Neural progenitor cell (in vitro differentiated cells): ENCODE results near the gene MED16. TPM values are rescaled to one million over a fixed set of nuclear protein-coding genes. Genes with fewer than 3 reads are reported as not detected.
"Not testable (repeated sequence)": the region's sequence is repeated elsewhere in the genome, so short reads cannot be mapped to it uniquely, and the experiment has no call there.

Source experiments
- DNase-seq: peaks from one replicate; pipeline ENCODE4 v3.0.0-alpha.2; 2016; ENCODE audit warnings: low spot score
- H2AFZ ChIP-seq: fragments of 200-600 bp; sonication (generic); replicated peaks from 2 replicates; pipeline ENCODE4 v1.6.1; 2016; ENCODE audit warnings: antibody characterized with exemption
- H3F3A ChIP-seq: fragments of 200-600 bp; sonication (generic); 2 replicates; pipeline ENCODE4 v1.6.1; 2016; ENCODE audit warnings: antibody characterized with exemption, low read depth
- H3K27ac ChIP-seq: fragments of 200-600 bp; sonication (generic); 2 replicates; pipeline ENCODE4 v1.5.1; 2016; ENCODE audit warnings: mild to moderate bottlenecking
- H3K27me3 ChIP-seq: fragments of 200-600 bp; sonication (generic); 2 replicates; pipeline ENCODE4 v1.6.1; 2016; ENCODE audit warnings: mild to moderate bottlenecking, moderate library complexity
- H3K36me3 ChIP-seq: fragments of 200-600 bp; sonication (generic); 2 replicates; pipeline ENCODE4 v1.5.1; 2016
- H3K4me1 ChIP-seq: fragments of 200-600 bp; sonication (generic); 2 replicates; pipeline ENCODE4 v1.6.1; 2016; ENCODE audit warnings: mixed run types
- H3K4me2 ChIP-seq: fragments of 200-600 bp; sonication (generic); 2 replicates; pipeline ENCODE4 v1.6.1; 2016
- H3K4me3 ChIP-seq: fragments of 200-600 bp; sonication (generic); 2 replicates; pipeline ENCODE4 v1.5.1; 2016
- H3K79me2 ChIP-seq: fragments of 200-600 bp; sonication (generic); 2 replicates; pipeline ENCODE4 v1.6.1; 2016; ENCODE audit warnings: low read depth
- H3K9ac ChIP-seq: fragments of 200-600 bp; sonication (generic); 2 replicates; pipeline ENCODE4 v1.6.1; 2016
- H3K9me3 ChIP-seq: fragments of 200-600 bp; sonication (generic); 2 replicates; pipeline ENCODE4 v1.5.1; 2016; ENCODE audit warnings: low read depth
- H4K20me1 ChIP-seq: fragments of 200-600 bp; sonication (generic); 2 replicates; pipeline ENCODE4 v1.6.1; 2016; ENCODE audit warnings: low read depth
- H3K27ac Mint-ChIP-seq: 3 replicates; pipeline ENCODE4 v1.8.0; 2021; ENCODE audit warnings: mixed read lengths
- H3K27me3 Mint-ChIP-seq: 2 replicates; pipeline ENCODE4 v1.8.0; 2022; ENCODE audit warnings: low read depth, mild to moderate bottlenecking, inconsistent platforms, moderate library complexity, mixed read lengths; ENCODE audit not compliant: insufficient read depth
- H3K36me3 Mint-ChIP-seq: 3 replicates; pipeline ENCODE4 v1.8.0; 2021; ENCODE audit warnings: mixed read lengths
- H3K4me1 Mint-ChIP-seq: 3 replicates; pipeline ENCODE4 v1.8.0; 2021; ENCODE audit warnings: mixed read lengths
- H3K4me3 Mint-ChIP-seq: 3 replicates; pipeline ENCODE4 v1.8.0; 2021; ENCODE audit warnings: mild to moderate bottlenecking, moderate library complexity, mixed read lengths
- H3K9me3 Mint-ChIP-seq: 3 replicates; pipeline ENCODE4 v1.8.0; 2020; ENCODE audit warnings: mixed read lengths
- CTCF ChIP-seq: fragments of 200-600 bp; sonication (generic); IDR thresholded peaks from 2 replicates; pipeline ENCODE4 v1.5.1; 2017; ENCODE audit warnings: antibody characterized with exemption, mild to moderate bottlenecking
- EZH2 ChIP-seq: fragments of 200-600 bp; sonication (generic); IDR thresholded peaks from 2 replicates; pipeline ENCODE4 v1.6.1; 2017; ENCODE audit warnings: antibody characterized with exemption, mild to moderate bottlenecking, moderate library complexity
- EZH2phosphoT487 ChIP-seq: fragments of 200-600 bp; sonication (generic); IDR thresholded peaks from 2 replicates; pipeline ENCODE4 v1.6.1; 2017; ENCODE audit warnings: antibody characterized with exemption
- total RNA-seq: library from RNA; depleted of rRNA; stranded (reverse); fragments of >200 nt; gene quantifications from 2 replicates; pipeline ENCODE4 v1.2.3, GENCODE V29; 2015; ENCODE audit warnings: low replicate concordance

MED16 gene
- total RNA-seq, 1 donor from 2014 or later: 14.4 TPM

DNA sequence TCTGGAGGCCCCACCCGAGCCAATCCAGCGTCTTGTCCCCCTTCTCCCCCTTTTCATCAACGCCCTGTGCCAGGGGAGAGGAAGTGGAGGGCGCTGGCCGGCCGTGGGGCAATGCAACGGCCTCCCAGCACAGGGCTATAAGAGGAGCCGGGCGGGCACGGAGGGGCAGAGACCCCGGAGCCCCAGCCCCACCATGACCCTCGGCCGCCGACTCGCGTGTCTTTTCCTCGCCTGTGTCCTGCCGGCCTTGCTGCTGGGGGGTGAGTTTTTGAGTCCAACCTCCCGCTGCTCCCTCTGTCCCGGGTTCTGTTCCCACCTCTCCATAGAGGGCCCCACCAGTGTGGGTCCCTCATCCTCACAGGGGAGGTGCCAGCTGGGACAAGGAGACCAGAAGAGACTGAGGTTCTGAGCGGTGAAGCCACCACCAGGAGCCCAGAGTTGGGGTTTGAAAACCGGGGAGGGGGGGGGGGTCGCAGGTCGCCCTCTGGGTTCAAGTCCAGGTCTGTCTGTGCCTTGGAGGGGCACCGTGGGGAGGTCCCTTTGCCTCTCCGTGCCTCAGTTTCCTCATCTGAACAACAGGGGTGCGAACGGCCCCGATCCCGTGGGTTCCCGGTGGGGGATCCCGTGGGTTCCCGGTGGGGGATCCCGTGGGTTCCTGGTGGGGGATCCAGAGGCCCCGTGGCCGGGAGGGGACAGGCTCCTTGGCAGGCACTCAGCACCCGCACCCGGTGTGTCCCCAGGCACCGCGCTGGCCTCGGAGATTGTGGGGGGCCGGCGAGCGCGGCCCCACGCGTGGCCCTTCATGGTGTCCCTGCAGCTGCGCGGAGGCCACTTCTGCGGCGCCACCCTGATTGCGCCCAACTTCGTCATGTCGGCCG, 40.6 kb downstream of the MED16 start, which contains the start of gene ELANE:
ELANE (plus strand) TSS at position 168 of the 878 bp plus-strand sequence; CDS start at position 194, 26 bp downstream.
- Mint-ChIP-seq H3K4me3 (no peak within 1 kb of the TSS), H3K27me3 (peaks cover 11% of the 10 kb centered on the region), H3K27ac (no peak within 1 kb of the TSS), H3K36me3 (no peaks in the 10 kb centered on the region), H3K4me1 (no peaks in the 10 kb centered on the region), H3K9me3 (no peaks in the 10 kb centered on the region)
- H3K9me3 ChIP-seq: no peaks in the 10 kb centered on the region
- H3K36me3 ChIP-seq: no peaks in the 10 kb centered on the region
- H3K9ac ChIP-seq: no peak within 1 kb of the TSS
- H3K27me3 ChIP-seq: no peaks in the 10 kb centered on the region
- TF ChIP-seq CTCF: no peak
- no peaks in the 10 kb centered on the region for H3K4me1 ChIP-seq
- H2AFZ ChIP-seq: no peak within 1 kb of the TSS
- H3F3A ChIP-seq: peaks cover 15% of the 10 kb centered on the region
- no peak within 1 kb of the TSS for H3K4me3 ChIP-seq
- no peaks in the 10 kb centered on the region for H3K79me2 ChIP-seq
- no peak for DNase-seq
- no peaks in the 10 kb centered on the region for H4K20me1 ChIP-seq
- no peak within 1 kb of the TSS for H3K27ac ChIP-seq
- no peak within 1 kb of the TSS for H3K4me2 ChIP-seq

- Mint-ChIP-seq H3K4me3 (peak overlapping the region; percentile 41), H3K9me3 (no peaks in the 10 kb centered on the region), H3K27me3 (peaks cover 17% of the 10 kb centered on the region), H3K36me3 (no peaks in the 10 kb centered on the region), H3K27ac (no peak overlapping the region), H3K4me1 (no peaks in the 10 kb centered on the region)
- Histone ChIP-seq H3F3A (peaks cover 15% of the 10 kb centered on the region), H3K9ac (no peak overlapping the region), H3K4me2 (no peak overlapping the region), H2AFZ (peak overlapping the region; percentile 47), H3K4me1 (no peaks in the 10 kb centered on the region), H3K79me2 (no peaks in the 10 kb centered on the region), H4K20me1 (no peaks in the 10 kb centered on the region), H3K36me3 (no peaks in the 10 kb centered on the region), H3K27me3 (peaks cover 7% of the 10 kb centered on the region), H3K27ac (no peak overlapping the region), H3K9me3 (no peaks in the 10 kb centered on the region), H3K4me3 (no peak overlapping the region)
- DNase-seq: no peak
- no peak for TF ChIP-seq EZH2phosphoT487
- no peak for TF ChIP-seq CTCF
- TF ChIP-seq EZH2: no peak
Measured at GRCh38 chr19:850979-851335, 42.0 kb downstream of the MED16 start.

DNA sequence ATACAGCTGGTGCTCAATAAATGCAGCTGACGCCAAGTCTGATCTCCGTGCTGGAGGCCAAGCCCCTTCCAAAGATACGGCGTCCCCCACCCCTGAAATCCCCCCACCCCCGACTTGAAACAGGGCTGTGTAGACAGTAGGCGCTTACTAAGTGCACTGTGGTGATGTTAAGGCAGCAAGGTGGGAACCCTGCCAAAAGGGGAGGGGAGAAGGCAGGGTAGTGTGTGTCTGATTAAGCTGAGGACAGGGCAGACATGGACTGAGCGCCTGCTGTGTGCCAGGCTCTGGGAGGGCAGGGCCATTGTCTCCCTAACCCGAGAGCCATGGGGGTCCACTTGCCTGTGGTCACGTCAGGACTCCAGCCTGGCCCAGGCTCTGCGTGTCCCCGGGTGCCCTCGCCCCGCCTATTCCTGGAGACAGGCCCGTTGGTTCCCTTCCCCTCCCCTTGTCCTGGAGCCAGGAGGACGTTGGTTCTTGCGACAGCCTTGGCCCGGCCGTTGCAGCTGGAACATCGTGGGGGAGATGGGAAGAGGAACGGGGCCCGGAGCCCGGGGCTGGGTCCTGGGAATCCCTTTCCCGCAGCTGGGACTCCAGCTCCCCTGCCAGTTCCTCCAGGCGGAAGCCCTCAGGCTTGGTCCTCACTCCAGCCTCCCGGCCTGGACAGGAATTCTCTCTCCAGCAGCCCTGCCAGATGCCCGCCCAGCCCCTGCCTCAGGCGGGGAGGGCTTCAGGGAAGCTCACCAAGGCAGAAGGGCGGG, 42.6 kb downstream of the MED16 start:
- Histone ChIP-seq H3K79me2 (no peaks in the 10 kb centered on the region), H3K4me1 (no peaks in the 10 kb centered on the region), H3K4me3 (no peak overlapping the region), H4K20me1 (no peaks in the 10 kb centered on the region), H3K27me3 (peaks cover 10% of the 10 kb centered on the region), H3K36me3 (no peaks in the 10 kb centered on the region), H2AFZ (peak overlapping the region; percentile 47), H3K27ac (no peak overlapping the region), H3F3A (peaks cover 15% of the 10 kb centered on the region), H3K9ac (no peak overlapping the region), H3K4me2 (no peak overlapping the region), H3K9me3 (no peaks in the 10 kb centered on the region)
- Mint-ChIP-seq H3K4me3 (peak overlapping the region; percentile 41), H3K27me3 (peaks cover 21% of the 10 kb centered on the region), H3K36me3 (no peaks in the 10 kb centered on the region), H3K4me1 (peaks cover 4% of the 10 kb centered on the region), H3K9me3 (no peaks in the 10 kb centered on the region), H3K27ac (no peak overlapping the region)
- peak; percentile 51 for DNase-seq
- TF ChIP-seq EZH2phosphoT487 (no peak), EZH2 (no peak), CTCF (no peak)

GRCh38 chr19:849195-849594, 43.8 kb downstream of the MED16 start:
- H3K4me3 ChIP-seq, H2AFZ ChIP-seq, H3K36me3 ChIP-seq, H3K9ac ChIP-seq, H3K4me2 ChIP-seq, H3K9me3 ChIP-seq, H4K20me1 ChIP-seq, H3K9me3 Mint-ChIP-seq, H3K27ac Mint-ChIP-seq, H3K4me1 ChIP-seq, DNase-seq, H3K79me2 ChIP-seq, H3K27ac ChIP-seq, H3K36me3 Mint-ChIP-seq, H3K4me3 Mint-ChIP-seq: not testable (repeated sequence)
- Mint-ChIP-seq H3K27me3 (peaks cover 27% of the 10 kb centered on the region), H3K4me1 (peaks cover 11% of the 10 kb centered on the region)
- Histone ChIP-seq H3F3A (peaks cover 24% of the 10 kb centered on the region), H3K27me3 (peaks cover 18% of the 10 kb centered on the region)
